SU-DHL-6 (cell line): ENCODE data around the gene USP17L29.
"Not testable (repeated sequence)": the region's sequence is repeated elsewhere in the genome, so short reads cannot be mapped to it uniquely, and the experiment has no call there.

ENCODE experiments used
- H2AFZ ChIP-seq: fragments of 200-600 bp; sonication (generic); 2 replicates; pipeline ENCODE4 v1.6.1; 2014; ENCODE audit warnings: low read depth, mild to moderate bottlenecking, moderate library complexity, mixed read lengths, antibody characterized with exemption, low read length; ENCODE audit not compliant: severe bottlenecking
- H3F3A ChIP-seq: fragments of 200-600 bp; shearing (Covaris generic); 2 replicates; pipeline ENCODE4 v1.6.0; 2016; ENCODE audit warnings: antibody characterized with exemption, mild to moderate bottlenecking; ENCODE audit not compliant: insufficient read depth
- H3K27ac ChIP-seq: fragments of 200-600 bp; sonication (generic); 2 replicates; pipeline ENCODE4 v1.5.1; 2016; ENCODE audit warnings: low read depth, mild to moderate bottlenecking, low read length, moderate library complexity, mixed read lengths
- H3K27me3 ChIP-seq: fragments of 200-600 bp; sonication (generic), shearing (Covaris generic); 2 replicates; pipeline ENCODE4 v1.6.0; 2014; ENCODE audit warnings: mild to moderate bottlenecking, low read length
- H3K36me3 ChIP-seq: fragments of 200-600 bp; sonication (generic); 2 replicates; pipeline ENCODE4 v1.6.1; 2014; ENCODE audit warnings: mild to moderate bottlenecking, low read length, mixed read lengths
- H3K4me2 ChIP-seq: fragments of 300-600, 200-600 bp; shearing (Covaris generic), sonication (generic); 2 replicates; pipeline ENCODE4 v1.6.0; 2014; ENCODE audit warnings: low read length, low read depth, mild to moderate bottlenecking; ENCODE audit not compliant: poor library complexity, severe bottlenecking
- H3K4me3 ChIP-seq: fragments of 200-600 bp; sonication (generic); 2 replicates; pipeline ENCODE4 v1.5.1; 2014; ENCODE audit warnings: antibody characterized with exemption, low read length, mild to moderate bottlenecking, mixed read lengths; ENCODE audit not compliant: insufficient read depth, poor library complexity, severe bottlenecking
- H3K79me2 ChIP-seq: fragments of 200-600 bp; sonication (generic); 2 replicates; pipeline ENCODE4 v1.6.1; 2014; ENCODE audit warnings: mild to moderate bottlenecking, low read length, moderate library complexity; ENCODE audit not compliant: insufficient read depth
- H3K9ac ChIP-seq: fragments of 200-600 bp; sonication (generic); 2 replicates; pipeline ENCODE4 v1.7.0; 2014; ENCODE audit warnings: mild to moderate bottlenecking, low read length
- H3K9me2 ChIP-seq: fragments of 200-600 bp; sonication (generic); replicated peaks from 2 replicates; pipeline ENCODE4 v1.6.1; 2014; ENCODE audit warnings: low read length; ENCODE audit not compliant: insufficient read depth
- H3K9me3 ChIP-seq: fragments of 200-600 bp; sonication (generic); 2 replicates; pipeline ENCODE4 v1.6.1; 2014; ENCODE audit warnings: low read length, mixed read lengths; ENCODE audit not compliant: insufficient read depth
- H4K20me1 ChIP-seq: fragments of 200-600 bp; sonication (generic); 2 replicates; pipeline ENCODE4 v1.6.1; 2014; ENCODE audit warnings: low read depth, mild to moderate bottlenecking, antibody characterized with exemption, low read length, moderate library complexity, mixed read lengths
- EZH2phosphoT487 ChIP-seq: fragments of 200-600 bp; sonication (generic), shearing (Covaris generic); conservative IDR thresholded peaks from 2 replicates; pipeline ENCODE4 v1.6.1; 2018; ENCODE audit warnings: mild to moderate bottlenecking, antibody characterized with exemption, low read length, moderate library complexity, mixed read lengths
- TF ChIP-seq, protein P1 (sequence below): fragments of 200-600 bp; sonication (generic); IDR thresholded peaks from one replicate; pipeline ENCODE4 v1.5.1; 2017; ENCODE audit warnings: antibody characterized with exemption, mild to moderate bottlenecking, low read length, moderate library complexity; ENCODE audit not compliant: insufficient read depth, poor library complexity, severe bottlenecking

The USP17L29 gene

DNA sequence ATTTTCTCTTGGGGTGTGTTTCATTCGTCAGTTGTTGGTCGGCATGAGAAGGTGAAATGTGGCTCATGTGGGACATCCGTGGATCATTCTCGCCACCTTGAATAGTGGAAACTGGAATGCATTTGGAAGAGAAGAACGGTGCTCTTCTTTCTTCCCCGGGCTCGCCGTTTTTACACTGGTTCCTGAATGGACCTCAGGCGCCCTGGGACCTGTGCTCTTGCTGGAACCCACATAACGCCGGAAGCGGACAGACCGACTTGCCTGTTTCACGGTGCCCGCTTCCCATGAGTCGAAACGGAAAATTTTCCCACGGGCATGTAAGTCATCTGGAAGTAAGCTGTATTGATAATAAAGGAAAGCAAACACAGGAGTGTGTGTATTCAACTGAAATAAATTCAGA is 2.6 kb upstream of the USP17L29 start:
- H3K9me2 ChIP-seq, H3F3A ChIP-seq, H3K9ac ChIP-seq, H4K20me1 ChIP-seq, H3K27me3 ChIP-seq, H3K9me3 ChIP-seq, H3K36me3 ChIP-seq, H3K27ac ChIP-seq, H3K4me2 ChIP-seq, H2AFZ ChIP-seq, H3K79me2 ChIP-seq, H3K4me3 ChIP-seq: not testable (repeated sequence)

DNA sequence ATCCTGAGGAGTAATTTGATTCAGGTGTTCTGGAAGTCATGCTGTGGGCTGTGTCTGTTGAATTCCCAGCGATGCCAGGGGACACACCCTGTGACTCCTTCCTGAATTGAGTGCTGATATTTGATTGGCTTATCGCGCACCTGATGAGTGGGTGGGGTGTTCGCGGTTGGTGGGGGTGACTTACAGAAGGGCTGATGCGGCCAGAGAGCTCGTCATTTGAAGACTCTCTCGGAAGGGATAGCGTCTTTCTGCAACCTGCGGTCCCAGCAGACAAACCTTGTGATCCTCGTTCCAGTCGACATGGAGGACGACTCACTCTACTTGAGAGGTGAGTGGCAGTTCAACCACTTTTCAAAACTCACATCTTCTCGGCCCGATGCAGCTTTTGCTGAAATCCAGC is 9.4 kb downstream of the USP17L29 start, which contains the start of gene USP17L30:
Gene USP17L30 (plus strand): TSS at position 301 of the 400 bp plus-strand sequence. CDS start 0 bp downstream, at position 301.
- not testable (repeated sequence) for H2AFZ ChIP-seq, H3K9ac ChIP-seq, H3K9me3 ChIP-seq, H3K27ac ChIP-seq, H3K36me3 ChIP-seq, H3F3A ChIP-seq, H4K20me1 ChIP-seq, H3K9me2 ChIP-seq, H3K79me2 ChIP-seq, H3K4me3 ChIP-seq, H3K4me2 ChIP-seq, H3K27me3 ChIP-seq

DNA sequence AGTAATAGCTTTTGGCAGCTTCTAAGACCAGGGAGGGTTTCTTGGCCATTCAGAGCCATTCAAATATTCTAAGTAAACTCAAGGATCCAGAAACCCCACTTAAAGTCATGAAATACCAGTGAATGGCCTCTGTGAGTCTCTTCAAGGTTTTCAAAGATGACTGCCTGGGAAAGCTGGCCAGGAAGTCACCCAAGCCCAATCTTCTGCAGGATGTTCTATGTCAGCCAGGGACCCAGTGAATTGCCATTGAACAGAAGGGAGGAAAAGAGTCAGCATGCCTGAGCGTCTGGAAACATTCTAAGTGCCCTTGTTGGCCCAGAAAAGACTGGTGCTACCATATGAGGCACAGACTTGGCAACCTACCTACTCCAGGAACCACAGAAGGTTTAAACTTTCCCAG is 26.4 kb downstream of the USP17L29 start:
- not testable (repeated sequence) for H3K79me2 ChIP-seq, H3K36me3 ChIP-seq, H2AFZ ChIP-seq, H3K9me2 ChIP-seq, H3K9ac ChIP-seq, H3F3A ChIP-seq, H3K27ac ChIP-seq, H3K9me3 ChIP-seq, H4K20me1 ChIP-seq, H3K4me2 ChIP-seq, H3K27me3 ChIP-seq, H3K4me3 ChIP-seq

DNA sequence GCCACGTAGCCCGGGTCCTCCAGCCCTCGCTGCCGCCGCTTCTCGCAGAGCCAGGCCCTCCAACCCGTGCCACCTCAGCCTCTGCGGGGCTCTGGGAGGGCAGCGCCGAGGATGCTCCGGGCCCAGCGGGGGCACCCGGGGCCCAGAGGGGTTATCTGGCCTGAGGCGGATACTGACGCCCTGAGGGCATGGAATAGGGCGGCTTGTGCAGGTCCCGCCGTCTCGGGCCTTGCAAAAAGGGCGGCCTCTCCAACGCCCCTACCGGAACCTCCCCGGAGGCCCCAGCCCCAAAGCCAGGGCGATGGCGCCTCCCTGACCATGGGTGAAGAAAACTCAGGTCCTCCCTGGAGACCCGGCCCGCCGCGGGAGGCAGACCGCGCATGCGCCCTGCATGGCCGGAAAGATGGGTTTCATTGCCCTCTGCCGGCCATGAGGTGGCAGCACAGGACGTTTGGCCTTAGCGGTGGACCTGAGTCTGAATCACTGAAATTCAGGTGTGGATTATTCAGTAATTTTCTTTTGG is 27.6 kb downstream of the USP17L29 start:
- not testable (repeated sequence) for H3K9ac ChIP-seq, H3K27me3 ChIP-seq, H4K20me1 ChIP-seq, H3F3A ChIP-seq, H3K27ac ChIP-seq, H3K4me2 ChIP-seq, H3K9me2 ChIP-seq, H3K9me3 ChIP-seq, H3K4me3 ChIP-seq, H3K36me3 ChIP-seq, H3K79me2 ChIP-seq, H2AFZ ChIP-seq

DNA sequence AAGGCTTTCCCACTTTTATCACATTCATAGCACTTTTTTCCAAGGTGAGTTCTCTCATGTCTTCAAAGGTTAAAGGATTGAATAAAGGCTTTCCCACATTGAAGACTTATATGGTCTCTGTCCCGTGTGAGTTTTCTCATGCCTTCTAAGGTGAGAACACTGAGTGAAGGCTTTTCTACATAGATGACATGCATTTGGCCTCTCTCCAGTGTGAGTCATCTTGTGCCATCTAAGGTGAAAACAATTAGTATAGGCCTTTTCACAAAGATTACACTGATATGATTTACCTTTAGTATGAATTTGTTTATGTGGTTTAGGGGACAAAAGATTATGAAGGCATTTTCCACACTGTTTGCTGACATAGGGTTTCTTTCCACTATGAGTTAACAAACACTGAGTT is 30.7 kb downstream of the USP17L29 start:
- no peaks in the 10 kb centered on the region for H3K79me2 ChIP-seq
- H4K20me1 ChIP-seq = no peaks in the 10 kb centered on the region
- no peaks in the 10 kb centered on the region for H3K9me3 ChIP-seq
- no peak overlapping the region for H3K9ac ChIP-seq
- no peak overlapping the region for H3K4me2 ChIP-seq
- no peaks in the 10 kb centered on the region for H3K27me3 ChIP-seq
- no peak overlapping the region for H2AFZ ChIP-seq
- H3K27ac ChIP-seq = no peak overlapping the region
- no peak overlapping the region for H3K4me3 ChIP-seq
- no peaks in the 10 kb centered on the region for H3F3A ChIP-seq
- H3K9me2 ChIP-seq = no peaks in the 10 kb centered on the region
- no peaks in the 10 kb centered on the region for H3K36me3 ChIP-seq
- no peak for TF ChIP-seq EZH2phosphoT487
- TF ChIP-seq, protein P1, sequence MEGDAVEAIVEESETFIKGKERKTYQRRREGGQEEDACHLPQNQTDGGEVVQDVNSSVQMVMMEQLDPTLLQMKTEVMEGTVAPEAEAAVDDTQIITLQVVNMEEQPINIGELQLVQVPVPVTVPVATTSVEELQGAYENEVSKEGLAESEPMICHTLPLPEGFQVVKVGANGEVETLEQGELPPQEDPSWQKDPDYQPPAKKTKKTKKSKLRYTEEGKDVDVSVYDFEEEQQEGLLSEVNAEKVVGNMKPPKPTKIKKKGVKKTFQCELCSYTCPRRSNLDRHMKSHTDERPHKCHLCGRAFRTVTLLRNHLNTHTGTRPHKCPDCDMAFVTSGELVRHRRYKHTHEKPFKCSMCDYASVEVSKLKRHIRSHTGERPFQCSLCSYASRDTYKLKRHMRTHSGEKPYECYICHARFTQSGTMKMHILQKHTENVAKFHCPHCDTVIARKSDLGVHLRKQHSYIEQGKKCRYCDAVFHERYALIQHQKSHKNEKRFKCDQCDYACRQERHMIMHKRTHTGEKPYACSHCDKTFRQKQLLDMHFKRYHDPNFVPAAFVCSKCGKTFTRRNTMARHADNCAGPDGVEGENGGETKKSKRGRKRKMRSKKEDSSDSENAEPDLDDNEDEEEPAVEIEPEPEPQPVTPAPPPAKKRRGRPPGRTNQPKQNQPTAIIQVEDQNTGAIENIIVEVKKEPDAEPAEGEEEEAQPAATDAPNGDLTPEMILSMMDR = no peak

DNA sequence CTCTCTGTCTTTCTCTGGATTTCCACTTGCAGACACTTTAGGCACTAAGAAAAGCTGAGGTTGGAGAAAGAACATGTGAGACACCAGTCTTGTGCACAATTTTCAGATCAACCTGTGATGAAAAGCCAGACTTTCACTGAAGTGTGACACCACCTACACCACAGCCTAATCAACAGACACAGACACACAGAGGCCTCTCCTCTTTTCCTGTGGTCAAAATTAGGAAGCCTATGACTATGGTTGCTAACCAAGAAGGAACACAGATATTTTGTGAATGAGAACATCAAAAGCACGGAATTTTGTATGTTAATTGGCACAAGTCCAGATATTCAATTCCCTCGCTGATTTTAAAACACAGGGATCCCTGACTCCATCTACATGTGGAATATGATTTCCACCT is 35.6 kb downstream of the USP17L29 start:
- H3K36me3 ChIP-seq, H4K20me1 ChIP-seq, H3K9ac ChIP-seq, H3F3A ChIP-seq, H3K9me3 ChIP-seq, H3K4me2 ChIP-seq, H3K27me3 ChIP-seq, H3K9me2 ChIP-seq, H2AFZ ChIP-seq, H3K4me3 ChIP-seq, H3K79me2 ChIP-seq, H3K27ac ChIP-seq: not testable (repeated sequence)
